Measurements from ENCODE around the gene ARF6.
"Not testable (repeated sequence)": the region's sequence is repeated elsewhere in the genome, so short reads cannot be mapped to it uniquely, and the experiment has no call there.

The ARF6 gene

GRCh38 chr14:49882826-49883694 lies 9.8 kb upstream of the ARF6 start:
- Histone ChIP-seq H3K4me3 (no peak overlapping the region), H3K36me3 (ENCODE audit: insufficient read depth, low read length) (no peaks in the 10 kb centered on the region), H3K9ac (ENCODE audit: insufficient read length) (no peak overlapping the region), H3K27ac (no peak overlapping the region), H3K9me3 (ENCODE audit: low read depth, low read length) (no peaks in the 10 kb centered on the region)
- DNase-seq (ENCODE audit: low read depth, low spot score): no peak
- TF ChIP-seq EZH2 (IDR thresholded peaks at IDR 0.05) (no peak), FOXP2 (optimal IDR thresholded peaks at IDR 0.05; ENCODE audit: control extremely low read depth, extremely low read length, insufficient read depth) (no peak), POLR2AphosphoS5 (IDR thresholded peaks at IDR 0.05; ENCODE audit: borderline replicate concordance, low read depth, low read length) (no peak)

GRCh38 chr14:49886523-49886922 lies 6.4 kb upstream of the ARF6 start:
- Histone ChIP-seq H3K4me3 (no peak overlapping the region), H3K36me3 (ENCODE audit: insufficient read depth, low read length) (no peaks in the 10 kb centered on the region), H3K27ac (0 out of 2 replicates have a peak overlapping the region, but pooled peaks have one; percentile 3), H3K9ac (ENCODE audit: insufficient read length) (no peak overlapping the region), H3K9me3 (ENCODE audit: low read depth, low read length) (no peaks in the 10 kb centered on the region)
- TF ChIP-seq EZH2 (IDR thresholded peaks at IDR 0.05) (no peak), POLR2AphosphoS5 (IDR thresholded peaks at IDR 0.05; ENCODE audit: borderline replicate concordance, low read depth, low read length) (no peak), FOXP2 (optimal IDR thresholded peaks at IDR 0.05; ENCODE audit: control extremely low read depth, extremely low read length, insufficient read depth) (no peak)
- DNase-seq (ENCODE audit: low read depth, low spot score): no peak

- no peaks in the 10 kb centered on the region for H3K36me3 ChIP-seq (ENCODE audit: insufficient read depth, low read length)
- H3K27ac ChIP-seq: no peak overlapping the region
- no peak for TF ChIP-seq POLR2AphosphoS5 (IDR thresholded peaks at IDR 0.05; ENCODE audit: borderline replicate concordance, low read depth, low read length)
- TF ChIP-seq FOXP2 (optimal IDR thresholded peaks at IDR 0.05; ENCODE audit: control extremely low read depth, extremely low read length, insufficient read depth): no peak
- no peak for TF ChIP-seq EZH2 (IDR thresholded peaks at IDR 0.05)
- H3K9me3 ChIP-seq (ENCODE audit: low read depth, low read length): no peaks in the 10 kb centered on the region
- no peak overlapping the region for H3K4me3 ChIP-seq
- no peak overlapping the region for H3K9ac ChIP-seq (ENCODE audit: insufficient read length)
- DNase-seq (ENCODE audit: low read depth, low spot score): no peak
These were observed 4.6 kb upstream of the ARF6 start for GRCh38 chr14:49888293-49888692.

GRCh38 chr14:49892301-49892635 lies 614 bp upstream of the ARF6 start:
- H3K27ac ChIP-seq: peak overlapping the region; percentile 93
- peak overlapping the region; percentile 98 for H3K9ac ChIP-seq (ENCODE audit: insufficient read length)
- TF ChIP-seq POLR2AphosphoS5 (IDR thresholded peaks at IDR 0.05; ENCODE audit: borderline replicate concordance, low read depth, low read length) (no peak), FOXP2 (optimal IDR thresholded peaks at IDR 0.05; ENCODE audit: control extremely low read depth, extremely low read length, insufficient read depth) (no peak), EZH2 (IDR thresholded peaks at IDR 0.05) (no peak)
- peak overlapping the region; percentile 96 for H3K4me3 ChIP-seq
- peaks cover 24% of the 10 kb centered on the region for H3K36me3 ChIP-seq (ENCODE audit: insufficient read depth, low read length)
- no peak for DNase-seq (ENCODE audit: low read depth, low spot score)
- no peaks in the 10 kb centered on the region for H3K9me3 ChIP-seq (ENCODE audit: low read depth, low read length)

- H3K4me3 ChIP-seq: peak overlapping the region; percentile 96
- DNase-seq (ENCODE audit: low read depth, low spot score): no peak
- no peaks in the 10 kb centered on the region for H3K9me3 ChIP-seq (ENCODE audit: low read depth, low read length)
- TF ChIP-seq FOXP2 (optimal IDR thresholded peaks at IDR 0.05; ENCODE audit: control extremely low read depth, extremely low read length, insufficient read depth) (no peak), POLR2AphosphoS5 (IDR thresholded peaks at IDR 0.05; ENCODE audit: borderline replicate concordance, low read depth, low read length) (no peak), EZH2 (IDR thresholded peaks at IDR 0.05) (no peak)
- peak overlapping the region; percentile 98 for H3K9ac ChIP-seq (ENCODE audit: insufficient read length)
- peaks cover 24% of the 10 kb centered on the region for H3K36me3 ChIP-seq (ENCODE audit: insufficient read depth, low read length)
- peak overlapping the region; percentile 93 for H3K27ac ChIP-seq
These were observed 679 bp downstream of the ARF6 start for GRCh38 chr14:49893309-49894213.

GRCh38 chr14:49894214-49895107 lies 1.6 kb downstream of the ARF6 start:
- Histone ChIP-seq H3K4me3 (peak overlapping the region; percentile 96), H3K27ac (0 out of 2 replicates have a peak overlapping the region, but pooled peaks have one; percentile 93), H3K9ac (ENCODE audit: insufficient read length) (peak overlapping the region; percentile 98), H3K36me3 (ENCODE audit: insufficient read depth, low read length) (peaks cover 24% of the 10 kb centered on the region)
- DNase-seq (ENCODE audit: low read depth, low spot score); H3K9me3 ChIP-seq (ENCODE audit: low read depth, low read length): not testable (repeated sequence)

GRCh38 chr14:49895480-49895879 lies 2.6 kb downstream of the ARF6 start:
- H3K9ac ChIP-seq (ENCODE audit: insufficient read length): peak overlapping the region; percentile 98
- H3K27ac ChIP-seq: no peak overlapping the region
- peak overlapping the region; percentile 96 for H3K4me3 ChIP-seq
- H3K9me3 ChIP-seq (ENCODE audit: low read depth, low read length): no peaks in the 10 kb centered on the region
- H3K36me3 ChIP-seq (ENCODE audit: insufficient read depth, low read length): peaks cover 24% of the 10 kb centered on the region
- no peak for DNase-seq (ENCODE audit: low read depth, low spot score)
- TF ChIP-seq POLR2AphosphoS5 (IDR thresholded peaks at IDR 0.05; ENCODE audit: borderline replicate concordance, low read depth, low read length) (no peak), FOXP2 (optimal IDR thresholded peaks at IDR 0.05; ENCODE audit: control extremely low read depth, extremely low read length, insufficient read depth) (no peak), EZH2 (IDR thresholded peaks at IDR 0.05) (no peak)

GRCh38 chr14:49896272-49896671 lies 3.4 kb downstream of the ARF6 start:
- H3K9ac ChIP-seq (ENCODE audit: insufficient read length): peak overlapping the region; percentile 98
- not testable (repeated sequence) for H3K9me3 ChIP-seq (ENCODE audit: low read depth, low read length); DNase-seq (ENCODE audit: low read depth, low spot score); H3K27ac ChIP-seq
- H3K36me3 ChIP-seq (ENCODE audit: insufficient read depth, low read length): peaks cover 24% of the 10 kb centered on the region
- peak overlapping the region; percentile 96 for H3K4me3 ChIP-seq
